ENCODE results near the gene MDFIC.

Gene MDFIC

DNA sequence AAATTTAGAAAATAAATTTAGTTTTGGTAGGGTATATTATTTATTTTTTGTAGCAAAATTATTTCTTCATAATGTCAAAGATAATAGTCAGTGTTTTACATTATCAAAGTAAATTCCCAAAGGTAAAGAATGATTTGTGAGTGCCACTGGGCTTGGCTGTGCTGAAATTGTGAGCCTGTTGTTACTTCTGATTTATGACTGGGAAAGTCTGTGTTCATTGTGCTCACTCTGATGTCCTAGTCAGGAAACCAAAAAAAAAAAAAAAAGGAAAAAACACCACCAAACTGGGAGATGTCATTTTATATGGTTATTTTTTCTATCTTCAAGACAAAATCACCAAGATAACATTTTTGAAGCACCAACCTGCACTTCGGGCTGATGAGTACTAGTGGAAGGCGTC, 44.3 kb downstream of the MDFIC start:
- Histone ChIP-seq H3K36me3 (ENCODE audit: control insufficient read depth, insufficient read depth, low read length) (no peaks in the 10 kb centered on the region), H3K9me3 (ENCODE audit: control insufficient read depth, low read length) (no peaks in the 10 kb centered on the region), H3K4me3 (ENCODE audit: low read length) (no peak overlapping the region), H3K4me1 (ENCODE audit: control insufficient read depth, insufficient read depth, low read length) (no peaks in the 10 kb centered on the region), H3K27me3 (ENCODE audit: control insufficient read depth, insufficient read depth, low read length) (no peaks in the 10 kb centered on the region), H3K9ac (ENCODE audit: low read length) (no peak overlapping the region)

DNA sequence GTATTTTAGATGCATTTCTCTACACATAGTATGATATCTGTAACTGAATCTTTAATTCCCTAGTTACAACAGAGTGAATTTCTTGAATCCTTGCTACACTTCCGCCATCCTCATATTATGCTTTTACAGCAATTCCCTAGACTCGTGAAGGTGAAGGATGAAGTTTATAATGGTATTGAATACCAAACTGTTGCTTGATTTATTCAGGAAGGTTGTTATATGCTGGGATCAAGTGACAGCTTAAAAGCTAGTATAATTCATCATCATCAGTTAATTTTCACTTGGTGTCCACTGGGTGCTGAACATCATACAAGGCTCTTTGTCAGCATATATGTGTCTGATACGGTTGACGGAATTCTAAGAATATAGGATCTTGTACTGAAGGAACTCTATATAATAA, 47.2 kb downstream of the MDFIC start:
- Histone ChIP-seq H3K9me3 (ENCODE audit: control insufficient read depth, low read length) (no peaks in the 10 kb centered on the region), H3K4me3 (ENCODE audit: low read length) (no peak overlapping the region), H3K4me1 (ENCODE audit: control insufficient read depth, insufficient read depth, low read length) (no peaks in the 10 kb centered on the region), H3K36me3 (ENCODE audit: control insufficient read depth, insufficient read depth, low read length) (no peaks in the 10 kb centered on the region), H3K9ac (ENCODE audit: low read length) (no peak overlapping the region), H3K27me3 (ENCODE audit: control insufficient read depth, insufficient read depth, low read length) (no peaks in the 10 kb centered on the region)

DNA sequence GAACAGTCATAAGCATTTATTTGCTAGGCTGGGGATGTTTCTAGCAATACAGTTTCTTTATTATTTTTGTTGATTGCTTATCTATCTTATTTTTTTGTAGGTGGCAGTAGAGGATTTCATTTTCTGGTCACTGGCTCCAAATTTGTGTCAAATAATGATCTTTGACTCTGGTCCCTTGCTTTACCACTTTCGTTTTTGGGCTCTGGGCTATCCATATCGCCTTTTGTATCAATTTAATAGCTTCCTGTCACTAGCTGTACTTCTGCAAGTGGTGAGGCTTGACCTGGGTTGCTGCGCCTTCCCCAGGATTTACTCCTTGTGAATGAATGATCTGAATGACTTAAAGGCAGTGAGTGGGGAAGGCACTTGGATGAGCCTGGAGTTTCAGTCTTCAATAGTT, 48.4 kb downstream of the MDFIC start:
- no peak overlapping the region for H3K4me3 ChIP-seq (ENCODE audit: low read length)
- H3K27me3 ChIP-seq (ENCODE audit: control insufficient read depth, insufficient read depth, low read length) = no peaks in the 10 kb centered on the region
- no peaks in the 10 kb centered on the region for H3K9me3 ChIP-seq (ENCODE audit: control insufficient read depth, low read length)
- no peaks in the 10 kb centered on the region for H3K36me3 ChIP-seq (ENCODE audit: control insufficient read depth, insufficient read depth, low read length)
- H3K9ac ChIP-seq (ENCODE audit: low read length) = no peak overlapping the region
- no peaks in the 10 kb centered on the region for H3K4me1 ChIP-seq (ENCODE audit: control insufficient read depth, insufficient read depth, low read length)

DNA sequence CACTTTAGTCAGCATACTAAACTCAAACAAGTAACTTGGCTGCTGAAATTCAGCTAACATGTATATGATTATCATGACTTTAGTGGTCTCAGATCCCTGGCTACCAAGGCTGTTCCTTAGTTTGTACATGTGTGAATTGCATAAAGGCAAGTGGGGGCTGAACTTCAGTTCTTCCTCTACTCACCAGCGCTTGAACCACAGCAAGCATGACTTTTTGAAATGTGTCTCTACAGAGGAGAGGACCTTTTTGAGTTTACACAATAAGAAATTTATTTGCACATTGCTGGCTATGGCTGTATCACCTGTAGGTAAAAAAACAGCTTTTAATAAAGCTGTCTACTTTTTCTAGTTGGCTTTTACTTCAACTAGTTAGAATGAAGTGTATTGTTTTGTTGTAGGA, 48.8 kb downstream of the MDFIC start:
- no peak overlapping the region for H3K9ac ChIP-seq (ENCODE audit: low read length)

DNA sequence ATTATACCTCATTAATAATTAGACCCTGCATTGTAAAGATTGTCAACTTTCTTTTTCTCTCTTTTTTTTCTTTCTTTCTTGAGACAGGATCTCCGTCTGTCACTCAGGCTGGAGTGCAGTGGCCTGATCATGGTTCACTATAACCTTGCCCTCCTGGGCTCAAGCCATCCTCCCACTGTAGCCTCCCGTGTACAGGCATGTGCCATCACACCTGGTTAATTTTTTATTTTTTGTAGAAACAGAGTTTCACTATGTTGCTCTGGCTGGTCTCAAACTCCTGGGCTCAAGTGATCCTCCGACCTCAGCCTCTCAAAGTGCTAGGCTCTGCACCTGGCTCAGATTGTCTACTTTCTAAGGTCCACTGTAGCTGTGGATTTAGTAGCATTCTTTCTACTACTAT, 50.7 kb downstream of the MDFIC start:
- Histone ChIP-seq H3K4me1 (ENCODE audit: control insufficient read depth, insufficient read depth, low read length) (no peaks in the 10 kb centered on the region), H3K4me3 (ENCODE audit: low read length) (no peak overlapping the region), H3K36me3 (ENCODE audit: control insufficient read depth, insufficient read depth, low read length) (no peaks in the 10 kb centered on the region), H3K9ac (ENCODE audit: low read length) (no peak overlapping the region), H3K9me3 (ENCODE audit: control insufficient read depth, low read length) (no peaks in the 10 kb centered on the region), H3K27me3 (ENCODE audit: control insufficient read depth, insufficient read depth, low read length) (no peaks in the 10 kb centered on the region)

More for the DNA sequence above, 48.8 kb downstream of the MDFIC start:
- Histone ChIP-seq H3K27me3 (ENCODE audit: control insufficient read depth, insufficient read depth, low read length) (no peaks in the 10 kb centered on the region), H3K9me3 (ENCODE audit: control insufficient read depth, low read length) (no peaks in the 10 kb centered on the region), H3K36me3 (ENCODE audit: control insufficient read depth, insufficient read depth, low read length) (no peaks in the 10 kb centered on the region), H3K4me1 (ENCODE audit: control insufficient read depth, insufficient read depth, low read length) (no peaks in the 10 kb centered on the region), H3K4me3 (ENCODE audit: low read length) (no peak overlapping the region)

DNA sequence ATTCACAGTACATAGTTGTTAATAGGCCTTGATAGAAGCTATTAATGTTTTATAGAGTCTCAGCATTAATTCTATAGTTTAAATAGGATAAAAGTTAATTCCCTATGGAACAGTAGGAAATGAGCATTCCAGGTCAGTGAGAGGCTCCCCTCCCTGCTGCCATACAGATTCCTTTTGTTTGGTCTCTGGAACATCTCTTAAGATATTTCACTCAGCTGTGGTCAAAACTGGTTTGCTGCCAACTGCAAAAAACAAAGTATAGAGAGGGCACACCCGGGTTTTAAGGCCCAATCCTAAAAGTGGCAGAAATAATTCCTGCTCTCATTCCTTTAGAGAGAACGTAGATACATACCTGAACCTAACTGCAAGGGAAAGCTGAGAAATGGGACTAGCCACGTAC, 51.3 kb downstream of the MDFIC start:
- Histone ChIP-seq H3K9ac (ENCODE audit: low read length) (no peak overlapping the region), H3K36me3 (ENCODE audit: control insufficient read depth, insufficient read depth, low read length) (no peaks in the 10 kb centered on the region), H3K27me3 (ENCODE audit: control insufficient read depth, insufficient read depth, low read length) (no peaks in the 10 kb centered on the region), H3K4me3 (ENCODE audit: low read length) (no peak overlapping the region), H3K4me1 (ENCODE audit: control insufficient read depth, insufficient read depth, low read length) (no peaks in the 10 kb centered on the region), H3K9me3 (ENCODE audit: control insufficient read depth, low read length) (no peaks in the 10 kb centered on the region)

DNA sequence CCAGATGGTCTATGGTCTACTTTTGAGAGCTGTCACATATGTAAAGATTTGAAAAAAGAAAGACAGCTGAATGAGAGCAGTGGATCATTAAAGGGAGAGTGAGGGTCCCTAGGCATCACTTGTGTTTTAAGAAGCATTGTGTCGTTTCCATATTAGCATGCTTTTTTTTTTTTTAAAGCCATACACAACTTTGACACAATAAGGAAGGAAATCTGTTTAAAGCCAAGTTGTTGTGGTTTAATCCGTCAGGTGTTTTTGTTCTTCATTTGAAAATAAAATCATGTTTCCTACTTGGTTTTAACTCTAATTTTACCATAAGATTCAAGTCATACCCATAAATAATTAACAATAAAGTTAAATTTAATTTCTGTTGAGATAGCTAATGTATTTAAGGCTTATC, 53.5 kb downstream of the MDFIC start:
- no peaks in the 10 kb centered on the region for H3K4me1 ChIP-seq (ENCODE audit: control insufficient read depth, insufficient read depth, low read length)
- H3K4me3 ChIP-seq (ENCODE audit: low read length) = no peak overlapping the region
- H3K9me3 ChIP-seq (ENCODE audit: control insufficient read depth, low read length) = no peaks in the 10 kb centered on the region
- H3K9ac ChIP-seq (ENCODE audit: low read length) = no peak overlapping the region
- no peaks in the 10 kb centered on the region for H3K27me3 ChIP-seq (ENCODE audit: control insufficient read depth, insufficient read depth, low read length)
- H3K36me3 ChIP-seq (ENCODE audit: control insufficient read depth, insufficient read depth, low read length) = no peaks in the 10 kb centered on the region

DNA sequence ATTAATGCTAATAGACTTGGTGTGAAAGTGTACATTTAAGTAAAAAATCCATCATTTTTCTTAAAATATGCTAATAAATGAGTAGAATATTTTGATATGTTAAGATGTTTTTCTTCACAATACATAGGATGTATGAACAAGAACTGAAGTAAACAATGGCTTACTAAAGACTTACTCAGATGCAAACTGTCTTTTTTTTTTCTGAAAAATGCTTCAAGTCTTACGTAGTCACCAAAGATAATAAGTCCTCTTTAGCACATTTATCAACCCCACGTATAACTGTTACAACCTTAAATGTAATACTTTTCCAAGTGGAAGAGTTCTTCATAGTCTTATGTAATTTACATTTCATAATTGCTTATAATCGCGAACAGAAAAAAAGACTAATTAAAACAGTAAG, 54.8 kb downstream of the MDFIC start:
- no peak overlapping the region for H3K4me3 ChIP-seq (ENCODE audit: low read length)
- H3K36me3 ChIP-seq (ENCODE audit: control insufficient read depth, insufficient read depth, low read length) = no peaks in the 10 kb centered on the region
- H3K9ac ChIP-seq (ENCODE audit: low read length) = no peak overlapping the region
- H3K27me3 ChIP-seq (ENCODE audit: control insufficient read depth, insufficient read depth, low read length) = no peaks in the 10 kb centered on the region
- H3K9me3 ChIP-seq (ENCODE audit: control insufficient read depth, low read length) = no peaks in the 10 kb centered on the region
- no peaks in the 10 kb centered on the region for H3K4me1 ChIP-seq (ENCODE audit: control insufficient read depth, insufficient read depth, low read length)

DNA sequence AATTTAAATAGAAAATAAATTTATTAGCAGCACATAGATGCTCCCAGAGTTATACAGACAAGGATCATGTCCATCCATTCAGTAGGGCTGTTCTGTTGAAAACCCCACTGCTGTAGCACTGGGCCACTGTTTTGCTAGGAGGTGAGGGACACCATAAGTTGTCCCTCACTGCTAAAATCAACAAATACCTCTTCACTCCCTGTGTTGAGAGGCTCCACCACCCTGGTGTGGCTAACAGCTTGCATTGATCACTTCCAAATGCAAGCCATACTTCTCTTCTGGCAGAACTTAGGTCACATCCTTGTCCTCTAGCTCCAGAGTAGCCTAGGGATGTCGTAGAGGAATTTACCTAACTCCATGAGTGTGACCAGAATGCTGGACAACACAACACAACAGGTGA, 55.4 kb downstream of the MDFIC start:
- Histone ChIP-seq H3K27me3 (ENCODE audit: control insufficient read depth, insufficient read depth, low read length) (no peaks in the 10 kb centered on the region), H3K9ac (ENCODE audit: low read length) (no peak overlapping the region), H3K36me3 (ENCODE audit: control insufficient read depth, insufficient read depth, low read length) (no peaks in the 10 kb centered on the region), H3K4me3 (ENCODE audit: low read length) (no peak overlapping the region), H3K4me1 (ENCODE audit: control insufficient read depth, insufficient read depth, low read length) (no peaks in the 10 kb centered on the region), H3K9me3 (ENCODE audit: control insufficient read depth, low read length) (no peaks in the 10 kb centered on the region)

DNA sequence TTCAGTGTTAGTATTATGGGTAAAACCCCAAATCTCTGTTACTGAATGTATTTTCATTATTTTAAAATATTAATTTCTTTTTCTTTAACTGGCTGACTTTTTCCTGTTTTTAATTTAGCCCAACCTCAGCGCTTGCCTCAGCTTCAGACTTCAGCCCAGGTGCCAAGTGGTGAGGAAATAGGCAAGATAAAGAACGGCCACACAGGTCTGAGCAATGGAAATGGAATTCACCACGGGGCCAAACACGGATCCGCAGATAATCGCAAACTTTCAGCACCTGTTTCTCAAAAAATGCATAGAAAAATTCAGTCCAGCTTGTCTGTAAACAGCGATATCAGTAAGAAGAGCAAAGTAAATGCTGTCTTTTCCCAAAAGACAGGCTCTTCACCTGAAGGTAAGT, 57.5 kb downstream of the MDFIC start:
- Histone ChIP-seq H3K4me1 (ENCODE audit: control insufficient read depth, insufficient read depth, low read length) (no peaks in the 10 kb centered on the region), H3K4me3 (ENCODE audit: low read length) (no peak overlapping the region), H3K9ac (ENCODE audit: low read length) (no peak overlapping the region), H3K27me3 (ENCODE audit: control insufficient read depth, insufficient read depth, low read length) (no peaks in the 10 kb centered on the region), H3K9me3 (ENCODE audit: control insufficient read depth, low read length) (no peaks in the 10 kb centered on the region), H3K36me3 (ENCODE audit: control insufficient read depth, insufficient read depth, low read length) (no peaks in the 10 kb centered on the region)

DNA sequence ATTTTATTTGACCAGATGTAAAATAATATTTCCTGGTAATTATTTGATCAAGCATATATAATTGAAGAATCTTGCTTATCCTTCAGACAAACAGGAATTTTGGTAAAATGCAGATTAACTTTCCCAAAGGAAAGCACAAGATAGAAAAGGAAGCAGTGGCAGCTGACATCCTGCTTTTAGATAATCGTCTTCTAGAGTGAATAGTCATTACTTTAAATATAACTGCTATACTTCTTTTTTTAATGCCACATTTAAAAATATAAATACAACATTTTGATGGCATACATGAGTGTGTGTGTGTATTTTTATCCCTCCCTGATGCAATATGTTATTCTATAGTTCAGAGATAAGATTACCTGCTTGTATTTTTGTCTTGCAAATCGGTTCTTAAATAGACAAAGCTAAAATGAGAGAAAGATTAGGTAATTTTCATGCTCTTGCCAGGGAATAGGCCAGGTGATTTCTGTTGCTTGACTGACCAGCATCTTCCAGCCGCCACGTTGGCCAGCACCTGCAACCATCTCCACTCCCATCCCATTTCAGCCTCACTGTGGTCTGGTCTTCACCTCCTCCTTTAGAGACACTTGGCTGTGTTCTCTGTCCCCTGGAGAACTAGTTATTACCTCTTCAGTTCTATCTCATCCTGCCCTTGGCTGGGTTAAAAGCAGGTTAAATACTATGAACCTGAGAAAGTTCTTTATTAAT, 58.1 kb downstream of the MDFIC start:
- H3K4me3 ChIP-seq (ENCODE audit: low read length) = no peak overlapping the region
- H3K36me3 ChIP-seq (ENCODE audit: control insufficient read depth, insufficient read depth, low read length) = no peaks in the 10 kb centered on the region
- no peaks in the 10 kb centered on the region for H3K4me1 ChIP-seq (ENCODE audit: control insufficient read depth, insufficient read depth, low read length)
- H3K27me3 ChIP-seq (ENCODE audit: control insufficient read depth, insufficient read depth, low read length) = no peaks in the 10 kb centered on the region
- no peaks in the 10 kb centered on the region for H3K9me3 ChIP-seq (ENCODE audit: control insufficient read depth, low read length)
- H3K9ac ChIP-seq (ENCODE audit: low read length) = no peak overlapping the region

DNA sequence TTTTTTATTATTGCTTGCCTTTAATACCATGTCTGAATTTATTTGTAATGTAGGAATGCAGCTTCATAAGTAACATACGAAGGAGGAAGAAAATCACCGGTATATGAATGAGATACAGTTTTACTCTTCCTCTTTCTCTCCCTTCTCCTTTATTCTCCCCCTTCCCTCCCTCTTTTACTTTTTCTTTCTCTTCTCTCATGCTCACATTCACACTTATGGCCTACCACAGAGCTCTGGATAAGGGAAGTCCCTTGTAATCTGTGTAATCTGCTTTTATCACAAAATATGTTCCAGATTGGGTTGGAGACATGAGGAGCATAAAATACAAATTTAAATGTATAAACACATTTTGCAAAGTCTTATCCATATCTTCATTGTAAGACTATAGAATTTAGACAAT, 59.4 kb downstream of the MDFIC start:
- Histone ChIP-seq H3K27me3 (ENCODE audit: control insufficient read depth, insufficient read depth, low read length) (no peaks in the 10 kb centered on the region), H3K4me1 (ENCODE audit: control insufficient read depth, insufficient read depth, low read length) (no peaks in the 10 kb centered on the region), H3K4me3 (ENCODE audit: low read length) (no peak overlapping the region), H3K36me3 (ENCODE audit: control insufficient read depth, insufficient read depth, low read length) (no peaks in the 10 kb centered on the region), H3K9me3 (ENCODE audit: control insufficient read depth, low read length) (no peaks in the 10 kb centered on the region), H3K9ac (ENCODE audit: low read length) (no peak overlapping the region)

DNA sequence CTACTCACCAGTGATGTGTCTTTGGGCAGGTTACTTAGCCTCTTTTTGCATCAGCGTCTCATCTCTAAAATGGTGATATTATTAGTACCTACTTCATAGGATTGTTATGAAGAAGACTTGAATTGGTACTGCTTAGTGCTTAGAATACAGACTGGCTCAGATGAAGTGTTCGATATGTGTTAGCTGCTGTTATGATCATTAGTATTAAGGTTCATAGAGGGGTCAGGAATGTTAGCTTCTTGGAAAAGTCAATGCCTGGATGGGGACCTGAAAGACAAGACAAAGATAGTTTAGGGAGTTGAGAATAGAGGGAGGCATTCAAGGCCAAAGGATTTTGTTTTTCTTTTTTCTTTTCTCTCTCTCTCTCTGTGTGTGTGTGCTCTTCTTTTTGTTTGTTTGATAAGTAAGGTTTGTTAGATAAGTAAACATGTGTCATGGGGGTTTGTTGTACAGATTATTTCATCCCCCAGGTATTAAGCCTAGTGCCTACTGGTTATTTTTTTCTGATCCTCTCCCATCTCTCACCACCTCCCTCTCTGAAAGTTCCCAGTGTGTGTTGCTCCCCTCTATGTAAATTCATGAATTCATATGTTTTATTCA, 63.3 kb downstream of the MDFIC start:
- Histone ChIP-seq H3K36me3 (ENCODE audit: control insufficient read depth, insufficient read depth, low read length) (no peaks in the 10 kb centered on the region), H3K4me3 (ENCODE audit: low read length) (no peak overlapping the region), H3K27me3 (ENCODE audit: control insufficient read depth, insufficient read depth, low read length) (no peaks in the 10 kb centered on the region), H3K9me3 (ENCODE audit: control insufficient read depth, low read length) (no peaks in the 10 kb centered on the region), H3K9ac (ENCODE audit: low read length) (no peak overlapping the region), H3K4me1 (ENCODE audit: control insufficient read depth, insufficient read depth, low read length) (peaks cover 8% of the 10 kb centered on the region)

Data from mucosa of stomach (tissue), 1 donor.